Measurements from ENCODE around the gene VAV2.

VAV2 gene

GRCh38 chr9:133791735-133792649, 200.1 kb downstream of the VAV2 start:
- no peak for DNase-seq

GRCh38 chr9:133791069-133791468, 201.1 kb downstream of the VAV2 start:
- no peak for DNase-seq

- DNase-seq, result no peak
These were observed 202.3 kb downstream of the VAV2 start for GRCh38 chr9:133789778-133790177.

GRCh38 chr9:133788819-133789717, 203.1 kb downstream of the VAV2 start:
- no peak for DNase-seq

- no peak for DNase-seq
These were observed 203.9 kb downstream of the VAV2 start for GRCh38 chr9:133788045-133788818.

GRCh38 chr9:133787754-133788025, 204.4 kb downstream of the VAV2 start:
- peak; percentile 20 for DNase-seq

GRCh38 chr9:133786907-133787753, 205.0 kb downstream of the VAV2 start:
- DNase-seq, result no peak

GRCh38 chr9:133786371-133786753, 205.8 kb downstream of the VAV2 start:
- DNase-seq, result no peak

- DNase-seq, result no peak
These were observed 206.3 kb downstream of the VAV2 start for GRCh38 chr9:133785753-133786370.

- DNase-seq, result no peak
These were observed 207.2 kb downstream of the VAV2 start for GRCh38 chr9:133784731-133785561.

GRCh38 chr9:133783331-133783731, 208.8 kb downstream of the VAV2 start:
- DNase-seq, result no peak

- DNase-seq, result peak; percentile 52
These were observed 209.7 kb downstream of the VAV2 start for GRCh38 chr9:133782157-133783130.

GRCh38 chr9:133781828-133782135, 210.3 kb downstream of the VAV2 start:
- no peak for DNase-seq

GRCh38 chr9:133780962-133781827, 210.9 kb downstream of the VAV2 start:
- DNase-seq, result no peak

- no peak for DNase-seq
These were observed 211.6 kb downstream of the VAV2 start for GRCh38 chr9:133780404-133780945.

GRCh38 chr9:133779516-133780403, 212.4 kb downstream of the VAV2 start:
- no peak for DNase-seq

GRCh38 chr9:133779081-133779480, 213.0 kb downstream of the VAV2 start:
- DNase-seq, result no peak

All from EL (cell line).